Measurements from ENCODE around the gene OPCML.

OPCML gene

DNA sequence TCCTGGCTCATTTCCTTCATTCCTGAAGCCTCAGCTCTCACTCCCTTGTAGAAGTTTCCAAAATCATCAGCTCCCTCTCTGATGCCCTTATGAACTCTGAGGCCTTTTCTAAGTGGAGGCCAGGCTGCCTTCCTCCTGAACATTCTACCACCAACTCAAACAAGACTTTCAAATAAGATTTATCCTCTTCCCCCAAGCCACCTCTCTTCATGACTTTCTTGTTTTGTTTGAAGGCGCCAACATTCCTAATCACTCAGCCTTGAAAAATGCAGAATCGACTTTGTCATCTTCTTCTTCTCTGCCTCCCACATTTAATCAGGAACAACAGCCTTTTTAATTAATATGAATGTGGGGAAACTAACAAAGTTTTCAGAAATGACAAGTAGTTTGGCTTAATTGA lies 927.9 kb downstream of the OPCML start:
- no peak for DNase-seq (ENCODE audit: low spot score)

GRCh38 chr11:132601875-132602274 lies 930.4 kb downstream of the OPCML start:
- DNase-seq (ENCODE audit: low spot score): no peak

DNA sequence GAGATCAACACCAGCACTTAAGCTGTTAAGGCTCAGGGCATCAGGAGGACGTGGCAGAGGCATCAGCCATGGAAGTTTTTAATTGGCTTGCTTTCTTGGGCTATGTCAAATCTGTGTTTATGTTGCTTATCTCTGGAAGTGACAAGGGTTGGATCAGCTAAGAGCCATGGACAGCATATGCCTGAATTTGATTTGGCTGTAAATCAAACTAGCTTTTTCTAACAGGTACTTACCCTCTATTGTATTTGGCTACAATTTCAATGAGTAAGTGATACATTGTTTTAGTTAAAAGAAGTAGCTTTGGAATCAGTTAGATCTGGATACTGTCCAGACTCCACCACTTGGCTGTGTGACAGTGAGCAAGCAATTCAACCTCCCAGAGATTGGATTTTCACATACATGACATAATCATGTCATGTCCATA lies 936.6 kb downstream of the OPCML start:
- DNase-seq (ENCODE audit: low spot score): no peak

GRCh38 chr11:132595246-132595645 lies 937.1 kb downstream of the OPCML start:
- DNase-seq (ENCODE audit: low spot score): no peak

DNA sequence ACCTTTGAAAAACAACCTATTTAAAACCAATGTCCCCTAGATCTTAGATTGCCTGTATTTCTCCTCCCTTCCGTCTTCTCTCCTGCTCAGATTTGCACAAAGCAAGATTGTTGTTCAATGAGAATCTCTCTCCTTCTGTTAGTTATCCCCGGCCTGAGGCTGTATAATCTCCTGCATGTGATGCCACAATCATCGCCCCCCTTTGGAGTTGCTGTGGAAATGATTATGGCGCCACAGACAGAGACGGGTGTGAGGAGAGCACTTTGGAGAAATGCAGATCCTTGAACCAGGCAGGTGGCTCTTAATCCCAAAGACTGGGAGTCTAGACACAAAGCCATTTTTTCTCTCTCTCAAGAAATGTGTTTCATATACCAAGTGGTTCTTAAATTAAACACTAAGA lies 941.3 kb downstream of the OPCML start:
- no peak for DNase-seq (ENCODE audit: low spot score)

- DNase-seq (ENCODE audit: low spot score): no peak
Measured at GRCh38 chr11:132590554-132590953, 941.7 kb downstream of the OPCML start.

- DNase-seq (ENCODE audit: low spot score): no peak
Measured at GRCh38 chr11:132589791-132590190, 942.5 kb downstream of the OPCML start.

- no peak for DNase-seq (ENCODE audit: low spot score)
Measured at GRCh38 chr11:132588366-132588765, 943.9 kb downstream of the OPCML start.

GRCh38 chr11:132587716-132588115 lies 944.6 kb downstream of the OPCML start:
- no peak for DNase-seq (ENCODE audit: low spot score)

DNA sequence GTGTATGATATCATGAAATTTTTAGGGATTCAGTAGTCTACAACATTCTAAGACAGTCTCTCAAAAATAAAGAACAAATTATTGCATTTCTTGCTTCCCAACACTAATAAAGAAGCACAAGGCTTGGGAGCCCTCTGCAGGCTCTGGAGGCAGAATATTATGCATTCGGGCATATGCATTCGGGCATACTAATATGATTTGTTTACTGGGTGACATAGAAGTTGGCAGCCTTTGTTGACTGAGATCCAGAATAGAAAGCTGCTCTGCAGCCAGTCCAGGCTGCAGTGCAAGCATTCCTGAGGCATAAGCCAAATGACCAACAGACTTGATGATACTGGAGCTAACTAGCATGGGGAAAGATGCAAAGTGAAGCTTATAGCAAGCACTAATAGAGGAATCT lies 945.5 kb downstream of the OPCML start:
- no peak for DNase-seq (ENCODE audit: low spot score)

- no peak for DNase-seq (ENCODE audit: low spot score)
Measured at GRCh38 chr11:132579634-132580327, 952.5 kb downstream of the OPCML start.

GRCh38 chr11:132579136-132579535 lies 953.2 kb downstream of the OPCML start:
- DNase-seq (ENCODE audit: low spot score): no peak

DNA sequence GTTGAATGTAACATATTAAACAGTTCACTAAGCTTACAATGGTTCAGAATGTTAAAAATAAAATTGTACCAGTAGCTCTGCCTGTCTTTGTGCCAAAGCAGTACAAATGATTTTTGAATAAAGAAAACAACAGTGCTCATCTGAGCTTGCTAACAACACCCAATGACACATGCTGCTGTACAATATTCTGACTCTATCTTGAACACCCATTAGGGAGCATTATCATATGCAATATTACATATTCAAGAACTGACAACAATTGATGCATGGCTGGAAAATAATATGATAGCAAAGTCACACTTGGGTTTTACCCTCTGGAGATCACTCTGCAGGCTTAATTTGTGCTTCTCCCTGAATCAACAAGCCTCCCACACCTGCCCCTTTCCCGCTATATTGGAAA lies 953.7 kb downstream of the OPCML start:
- DNase-seq (ENCODE audit: low spot score): no peak

GRCh38 chr11:132576706-132577105 lies 955.6 kb downstream of the OPCML start:
- DNase-seq (ENCODE audit: low spot score): no peak

GRCh38 chr11:132564091-132564885 lies 968.0 kb downstream of the OPCML start:
- no peak for DNase-seq (ENCODE audit: low spot score)

- no peak for DNase-seq (ENCODE audit: low spot score)
Measured at GRCh38 chr11:132563050-132563449, 969.3 kb downstream of the OPCML start.

GRCh38 chr11:132561937-132562336 lies 970.4 kb downstream of the OPCML start:
- DNase-seq (ENCODE audit: low spot score): no peak

DNA sequence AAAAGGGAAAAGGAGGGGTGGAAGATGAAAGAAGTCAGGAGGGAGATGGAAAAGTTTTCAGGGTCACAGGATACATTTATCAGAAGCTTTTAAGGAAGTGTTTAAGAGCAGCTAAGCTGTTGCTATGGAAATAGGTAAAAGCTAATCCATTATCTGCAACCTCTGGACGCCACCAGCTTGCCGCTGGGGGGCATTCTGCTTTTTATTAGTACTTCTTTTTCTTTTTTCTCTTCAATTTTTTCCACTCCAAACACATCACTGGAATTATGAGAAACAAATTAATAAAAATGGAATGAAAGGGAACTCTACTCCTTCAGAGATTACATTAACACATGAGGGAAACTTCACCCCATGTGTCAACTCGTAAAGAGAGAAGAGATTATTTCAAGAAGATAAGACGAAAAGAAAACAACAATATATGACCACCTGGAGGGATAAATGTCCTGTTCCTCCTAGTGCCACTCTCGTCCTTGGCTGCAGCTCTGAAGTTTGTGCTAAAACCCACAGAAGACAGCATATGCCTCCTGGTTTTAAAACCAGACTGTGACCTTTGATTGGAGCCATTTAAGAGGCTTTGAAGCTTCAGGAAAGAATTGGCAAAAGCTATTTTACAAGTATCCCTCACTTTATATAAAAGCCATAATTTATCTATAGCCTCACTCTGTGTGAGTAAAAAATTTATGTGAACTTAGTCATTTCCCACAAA lies 972.8 kb downstream of the OPCML start:
- no peak for DNase-seq (ENCODE audit: low spot score)

DNA sequence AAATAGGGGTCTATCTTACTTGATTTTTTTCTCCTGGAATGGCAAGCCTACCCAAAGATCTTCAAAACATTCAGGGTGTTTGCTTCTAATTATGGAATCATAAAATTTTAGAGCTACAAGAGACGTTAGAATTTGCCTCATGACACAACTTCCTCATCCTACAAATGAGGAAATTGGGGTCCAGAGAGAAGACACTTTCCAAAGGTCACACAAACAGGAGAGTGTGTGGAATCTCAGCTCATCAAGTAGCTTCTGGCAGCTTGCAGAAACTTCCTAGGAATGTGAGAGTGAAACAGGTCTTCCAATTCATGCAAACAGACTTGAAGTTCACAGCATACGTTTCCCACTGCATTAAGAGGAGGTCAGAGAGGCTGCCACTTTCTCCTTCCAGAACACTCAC lies 976.0 kb downstream of the OPCML start:
- no peak for DNase-seq (ENCODE audit: low spot score)

GRCh38 chr11:132555617-132556016 lies 976.7 kb downstream of the OPCML start:
- DNase-seq (ENCODE audit: low spot score): no peak

GRCh38 chr11:132551016-132551415 lies 981.3 kb downstream of the OPCML start:
- no peak for DNase-seq (ENCODE audit: low spot score)

DNA sequence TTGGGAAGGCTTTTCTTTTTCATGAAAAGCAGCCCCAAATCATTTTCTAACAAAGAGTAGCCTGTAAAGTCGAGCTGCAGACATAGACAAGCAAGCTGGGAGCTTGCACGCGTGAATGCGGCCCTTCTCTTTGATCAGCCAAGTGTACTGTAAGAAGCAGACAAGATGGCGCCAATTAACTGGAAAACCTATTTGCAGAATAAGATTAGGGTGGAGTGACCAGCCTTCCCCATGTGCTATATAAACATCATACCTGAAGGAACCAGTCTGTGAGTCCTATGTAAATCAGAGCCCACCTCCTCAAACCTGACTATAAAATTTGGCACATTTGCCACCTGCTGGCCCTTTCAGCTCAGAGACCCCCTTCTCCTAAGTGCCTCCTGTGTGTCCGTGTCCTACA lies 982.7 kb downstream of the OPCML start:
- DNase-seq (ENCODE audit: low spot score): no peak

DNA sequence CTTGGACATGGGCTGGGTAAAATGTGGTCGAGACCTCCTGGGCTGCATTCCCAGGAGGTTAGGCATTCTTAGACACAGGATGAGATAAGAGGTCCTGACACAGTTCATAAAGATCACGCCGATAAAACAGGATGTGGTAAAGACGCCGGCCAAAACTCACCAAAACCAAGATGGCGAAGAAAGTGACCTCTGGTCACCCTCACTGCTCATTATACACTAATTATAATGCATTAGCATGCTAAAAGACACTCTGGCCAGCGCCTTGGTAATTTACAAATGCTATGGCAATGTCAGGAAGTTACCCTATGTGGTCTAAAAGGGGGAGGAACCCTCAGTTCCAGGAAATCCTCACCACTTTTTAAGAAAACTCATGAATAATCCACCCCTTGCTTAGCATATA lies 983.3 kb downstream of the OPCML start:
- DNase-seq (ENCODE audit: low spot score): no peak

Measured in hematopoietic multipotent progenitor cell treated with erythropoietin and hydrocortisone succinate and interleukin-3 and kit ligand, for 17 days (in vitro differentiated cells).